ENCODE data around the gene BPTF.
A peak's percentile ranks its signal among the peaks of the same experiment; 100 is the strongest.

BPTF gene

DNA sequence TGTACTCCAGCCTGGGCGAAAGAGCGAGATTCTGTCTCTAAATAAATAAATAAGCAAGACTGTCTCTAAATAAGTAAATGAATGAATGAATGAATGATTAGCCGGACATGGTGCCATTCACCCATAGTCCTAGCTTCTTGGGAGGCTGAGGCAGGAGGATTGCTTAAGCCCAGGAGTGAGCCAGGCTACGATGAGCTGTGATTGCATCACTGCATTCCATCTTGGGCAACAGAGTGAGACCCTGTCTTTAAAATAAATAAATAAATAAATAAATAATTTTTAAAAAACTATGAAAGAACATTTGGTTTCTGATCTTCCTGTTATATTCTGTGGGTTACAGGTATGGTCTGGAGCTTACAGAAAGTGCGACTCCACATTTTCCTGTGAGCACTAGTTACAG lies 105.9 kb downstream of the BPTF start:
- Histone ChIP-seq H4K12ac (ENCODE audit: low read depth, low read length) (no peak overlapping the region), H3K4ac (ENCODE audit: low read depth, low read length) (no peak overlapping the region), H2BK5ac (ENCODE audit: low read depth, low read length, poor library complexity) (no peak overlapping the region), H3K27me3 (ENCODE audit: insufficient read depth, low read length) (no peaks in the 10 kb centered on the region), H4K91ac (ENCODE audit: low read depth, low read length) (no peak overlapping the region), H3K4me1 (ENCODE audit: control insufficient read depth in 1 of 2, insufficient read depth in 2 of 2, low read length in 2 of 2) (no peaks in the 10 kb centered on the region), H3K27ac (ENCODE audit: low read depth, low read length) (no peak overlapping the region), H2AK5ac (ENCODE audit: low read length) (no peak overlapping the region), H3K4me3 (ENCODE audit: low read depth, low read length) (no peak overlapping the region), H3K79me2 (ENCODE audit: control insufficient read depth, insufficient read depth, low read length, poor library complexity) (no peaks in the 10 kb centered on the region), H3K18ac (ENCODE audit: low read length) (no peak overlapping the region), H2AFZ (ENCODE audit: insufficient read depth, low read length, poor library complexity) (no peak overlapping the region), H3K36me3 (ENCODE audit: control insufficient read depth in 1 of 2, insufficient read depth in 2 of 2, low read length in 2 of 2) (peaks cover 37 to 42% of the 10 kb centered on the region in 2 experiments), H2BK120ac (ENCODE audit: insufficient read depth, low read length, poor library complexity) (no peak overlapping the region), H3K9ac (ENCODE audit: low read length) (no peak overlapping the region), H3K9me3 (ENCODE audit: insufficient read depth, low read depth, low read length) (no peaks in the 10 kb centered on the region), H4K8ac (ENCODE audit: low read depth, low read length) (no peak overlapping the region), H3K23ac (ENCODE audit: low read length) (no peak overlapping the region), H3K4me2 (ENCODE audit: low read length) (no peak overlapping the region), H3K79me1 (ENCODE audit: low read length) (no peaks in the 10 kb centered on the region), H3K14ac (ENCODE audit: low read length) (no peak overlapping the region), H2BK12ac (ENCODE audit: low read length) (no peak overlapping the region)
- no peak for DNase-seq
- WGBS (ENCODE audit: extremely low coverage, insufficient coverage, insufficient read length): no CpG with 5 or more reads among the region's 5 CpGs

GRCh38 chr17:67942810-67943209 lies 117.5 kb downstream of the BPTF start:
- Histone ChIP-seq H3K9ac (ENCODE audit: low read length) (no peak overlapping the region), H3K27ac (ENCODE audit: low read depth, low read length) (no peak overlapping the region), H3K79me2 (ENCODE audit: control insufficient read depth, insufficient read depth, low read length, poor library complexity) (no peaks in the 10 kb centered on the region), H3K23ac (ENCODE audit: low read length) (no peak overlapping the region), H3K4ac (ENCODE audit: low read depth, low read length) (no peak overlapping the region), H3K4me2 (ENCODE audit: low read length) (no peak overlapping the region), H4K91ac (ENCODE audit: low read depth, low read length) (no peak overlapping the region), H4K8ac (ENCODE audit: low read depth, low read length) (no peak overlapping the region), H3K36me3 (ENCODE audit: control insufficient read depth in 1 of 2, insufficient read depth in 2 of 2, low read length in 2 of 2) (peaks cover 34 to 37% of the 10 kb centered on the region in 2 experiments), H2AFZ (ENCODE audit: insufficient read depth, low read length, poor library complexity) (no peak overlapping the region), H2BK12ac (ENCODE audit: low read length) (no peak overlapping the region), H3K27me3 (ENCODE audit: insufficient read depth, low read length) (no peaks in the 10 kb centered on the region), H2AK5ac (ENCODE audit: low read length) (no peak overlapping the region), H3K9me3 (ENCODE audit: insufficient read depth, low read depth, low read length) (no peaks in the 10 kb centered on the region), H3K4me3 (ENCODE audit: low read depth, low read length) (no peak overlapping the region), H3K18ac (ENCODE audit: low read length) (no peak overlapping the region), H2BK120ac (ENCODE audit: insufficient read depth, low read length, poor library complexity) (no peak overlapping the region), H3K14ac (ENCODE audit: low read length) (no peak overlapping the region), H3K4me1 (ENCODE audit: control insufficient read depth in 1 of 2, insufficient read depth in 2 of 2, low read length in 2 of 2) (no peaks in the 10 kb centered on the region), H2BK5ac (ENCODE audit: low read depth, low read length, poor library complexity) (no peak overlapping the region), H3K79me1 (ENCODE audit: low read length) (no peaks in the 10 kb centered on the region), H4K12ac (ENCODE audit: low read depth, low read length) (no peak overlapping the region)
- DNase-seq: peak in 1 of 2 donors; percentile 36
- no CpG with 5 or more reads among the region's 3 CpGs for WGBS (ENCODE audit: extremely low coverage, insufficient coverage, insufficient read length)

DNA sequence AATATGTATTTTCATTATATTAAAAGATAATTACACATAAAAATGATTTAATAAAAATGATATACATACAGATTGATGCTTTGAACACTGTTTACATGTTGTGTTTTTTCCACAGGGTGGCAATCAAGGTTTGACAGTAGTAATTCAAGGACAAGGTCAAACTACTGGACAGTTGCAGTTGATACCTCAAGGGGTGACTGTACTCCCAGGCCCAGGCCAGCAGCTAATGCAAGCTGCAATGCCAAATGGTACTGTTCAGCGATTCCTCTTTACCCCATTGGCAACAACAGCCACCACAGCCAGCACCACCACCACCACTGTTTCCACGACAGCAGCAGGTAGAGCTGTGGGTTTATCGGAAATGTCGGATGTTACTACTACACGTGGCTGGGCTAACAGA lies 118.7 kb downstream of the BPTF start:
- H3K4me1 ChIP-seq (ENCODE audit: control insufficient read depth in 1 of 2, insufficient read depth in 2 of 2, low read length in 2 of 2): no peaks in the 10 kb centered on the region
- H2AK5ac ChIP-seq (ENCODE audit: low read length): no peak overlapping the region
- H4K12ac ChIP-seq (ENCODE audit: low read depth, low read length): no peak overlapping the region
- no peaks in the 10 kb centered on the region for H3K79me1 ChIP-seq (ENCODE audit: low read length)
- H3K27ac ChIP-seq (ENCODE audit: low read depth, low read length): no peak overlapping the region
- H2BK12ac ChIP-seq (ENCODE audit: low read length): no peak overlapping the region
- WGBS (ENCODE audit: extremely low coverage, insufficient coverage, insufficient read length): no CpG with 5 or more reads among the region's 5 CpGs
- H3K4me2 ChIP-seq (ENCODE audit: low read length): no peak overlapping the region
- no peak overlapping the region for H4K91ac ChIP-seq (ENCODE audit: low read depth, low read length)
- H3K27me3 ChIP-seq (ENCODE audit: insufficient read depth, low read length): no peaks in the 10 kb centered on the region
- H3K4ac ChIP-seq (ENCODE audit: low read depth, low read length): no peak overlapping the region
- H3K4me3 ChIP-seq (ENCODE audit: low read depth, low read length): no peak overlapping the region
- H3K14ac ChIP-seq (ENCODE audit: low read length): no peak overlapping the region
- peaks cover 39 to 45% of the 10 kb centered on the region in 2 experiments for H3K36me3 ChIP-seq (ENCODE audit: control insufficient read depth in 1 of 2, insufficient read depth in 2 of 2, low read length in 2 of 2)
- no peaks in the 10 kb centered on the region for H3K79me2 ChIP-seq (ENCODE audit: control insufficient read depth, insufficient read depth, low read length, poor library complexity)
- H2BK120ac ChIP-seq (ENCODE audit: insufficient read depth, low read length, poor library complexity): no peak overlapping the region
- no peak overlapping the region for H3K9ac ChIP-seq (ENCODE audit: low read length)
- no peaks in the 10 kb centered on the region for H3K9me3 ChIP-seq (ENCODE audit: insufficient read depth, low read depth, low read length)
- no peak overlapping the region for H4K8ac ChIP-seq (ENCODE audit: low read depth, low read length)
- no peak overlapping the region for H2BK5ac ChIP-seq (ENCODE audit: low read depth, low read length, poor library complexity)
- H3K23ac ChIP-seq (ENCODE audit: low read length): no peak overlapping the region
- no peak overlapping the region for H3K18ac ChIP-seq (ENCODE audit: low read length)
- no peak for DNase-seq
- H2AFZ ChIP-seq (ENCODE audit: insufficient read depth, low read length, poor library complexity): no peak overlapping the region

DNA sequence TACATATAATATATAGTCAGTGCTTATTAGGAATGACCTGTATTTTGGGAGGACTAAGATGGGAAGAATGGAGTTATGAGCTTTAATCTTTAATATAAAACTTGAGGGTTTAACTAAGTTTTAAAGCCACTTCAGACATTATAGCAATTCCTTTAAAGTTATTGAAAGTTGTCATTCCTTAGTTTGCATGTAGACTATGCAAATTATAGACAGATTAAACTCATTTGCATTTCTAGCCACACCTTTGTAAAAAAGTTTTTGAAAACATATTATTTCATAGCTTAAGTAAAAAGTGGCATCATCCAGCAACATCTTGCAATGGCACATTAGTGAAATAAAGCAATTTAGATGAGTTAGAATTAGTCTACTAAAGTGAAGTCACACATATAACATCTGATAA lies 121.2 kb downstream of the BPTF start:
- DNase-seq: no peak
- H3K36me3 ChIP-seq (ENCODE audit: control insufficient read depth in 1 of 2, insufficient read depth in 2 of 2, low read length in 2 of 2): peaks cover 37 to 46% of the 10 kb centered on the region in 2 experiments
- H3K27ac ChIP-seq (ENCODE audit: low read depth, low read length): no peak overlapping the region
- H4K8ac ChIP-seq (ENCODE audit: low read depth, low read length): no peak overlapping the region
- no peak overlapping the region for H2BK12ac ChIP-seq (ENCODE audit: low read length)
- no peaks in the 10 kb centered on the region for H3K27me3 ChIP-seq (ENCODE audit: insufficient read depth, low read length)
- H3K4me1 ChIP-seq (ENCODE audit: control insufficient read depth in 1 of 2, insufficient read depth in 2 of 2, low read length in 2 of 2): no peaks in the 10 kb centered on the region
- H3K4me2 ChIP-seq (ENCODE audit: low read length): no peak overlapping the region
- no peak overlapping the region for H3K9ac ChIP-seq (ENCODE audit: low read length)
- H3K18ac ChIP-seq (ENCODE audit: low read length): no peak overlapping the region
- no peaks in the 10 kb centered on the region for H3K9me3 ChIP-seq (ENCODE audit: insufficient read depth, low read depth, low read length)
- no peak overlapping the region for H2BK120ac ChIP-seq (ENCODE audit: insufficient read depth, low read length, poor library complexity)
- H3K23ac ChIP-seq (ENCODE audit: low read length): no peak overlapping the region
- H3K4ac ChIP-seq (ENCODE audit: low read depth, low read length): no peak overlapping the region
- H2BK5ac ChIP-seq (ENCODE audit: low read depth, low read length, poor library complexity): no peak overlapping the region
- H4K91ac ChIP-seq (ENCODE audit: low read depth, low read length): no peak overlapping the region
- no peaks in the 10 kb centered on the region for H3K79me2 ChIP-seq (ENCODE audit: control insufficient read depth, insufficient read depth, low read length, poor library complexity)
- no peak overlapping the region for H3K14ac ChIP-seq (ENCODE audit: low read length)
- no peak overlapping the region for H2AK5ac ChIP-seq (ENCODE audit: low read length)
- no peak overlapping the region for H4K12ac ChIP-seq (ENCODE audit: low read depth, low read length)
- no peaks in the 10 kb centered on the region for H3K79me1 ChIP-seq (ENCODE audit: low read length)
- no peak overlapping the region for H2AFZ ChIP-seq (ENCODE audit: insufficient read depth, low read length, poor library complexity)
- no peak overlapping the region for H3K4me3 ChIP-seq (ENCODE audit: low read depth, low read length)

Measured in trophoblast cell (in vitro differentiated cells and primary cell).